GM18511 (cell line): ENCODE results near the gene PSMD3.
"Not testable (repeated sequence)": the region's sequence is repeated elsewhere in the genome, so short reads cannot be mapped to it uniquely, and the experiment has no call there.

Experiments used
- ATAC-seq: cut with Tn5 transposase; IDR thresholded peaks from one replicate; pipeline ENCODE4 v1.9.1; 2021; ENCODE audit warnings: mild to moderate bottlenecking, moderate library complexity; ENCODE audit not compliant: unreplicated experiment

Gene PSMD3

GRCh38 chr17:39980351-39981206, at the start of gene PSMD3:
Gene PSMD3 (plus strand): TSS chr17:39980807. CDS start chr17:39980971, 164 bp downstream.
- peak; percentile 93 for ATAC-seq

DNA sequence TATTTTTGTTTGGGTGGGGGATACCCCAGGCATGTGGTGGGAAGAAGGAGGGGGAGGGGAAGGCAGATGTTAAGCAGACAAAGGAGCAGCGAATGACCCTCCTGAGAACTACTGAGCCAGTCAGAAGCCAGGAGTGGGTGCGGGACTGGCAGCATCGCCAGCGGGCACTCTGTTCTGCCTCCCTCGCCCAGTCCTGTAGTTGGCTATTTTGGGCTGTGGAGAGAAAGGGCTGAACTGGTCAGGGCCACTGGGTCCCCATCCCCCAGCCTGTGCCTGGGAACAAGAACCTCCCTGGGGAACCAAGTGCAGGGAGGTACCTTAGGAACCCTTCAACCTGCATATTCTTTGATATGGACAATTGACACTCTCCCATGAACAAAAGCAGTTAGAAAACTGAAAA, 46.7 kb upstream of the PSMD3 start:
- no peak for ATAC-seq

GRCh38 chr17:39934324-39934723, 46.3 kb upstream of the PSMD3 start:
- ATAC-seq, result no peak

- ATAC-seq, result no peak
These were observed 44.7 kb upstream of the PSMD3 start for GRCh38 chr17:39935909-39936308.

- no peak for ATAC-seq
These were observed 43.2 kb upstream of the PSMD3 start for GRCh38 chr17:39937447-39937846.

- no peak for ATAC-seq
These were observed 42.3 kb upstream of the PSMD3 start for GRCh38 chr17:39938140-39938869.

DNA sequence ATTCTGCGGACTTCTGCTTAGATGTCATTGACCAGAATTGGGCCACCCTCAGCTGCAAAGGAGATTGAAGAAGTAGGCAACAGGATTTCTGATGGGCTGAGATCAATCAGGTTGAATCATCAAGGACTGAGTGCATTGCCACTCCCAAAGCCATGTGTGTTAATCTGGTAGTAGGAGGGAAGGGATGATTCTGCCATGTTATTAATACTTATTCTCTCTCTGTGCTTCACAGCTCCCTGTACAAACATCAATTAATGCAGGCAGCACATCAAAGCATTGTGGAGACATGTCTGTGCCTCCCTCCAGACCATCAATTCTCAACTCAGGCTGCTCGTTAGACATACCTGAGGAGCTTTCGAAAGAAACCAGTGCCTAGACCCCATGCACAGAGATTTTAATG, 41.5 kb upstream of the PSMD3 start:
- no peak for ATAC-seq

DNA sequence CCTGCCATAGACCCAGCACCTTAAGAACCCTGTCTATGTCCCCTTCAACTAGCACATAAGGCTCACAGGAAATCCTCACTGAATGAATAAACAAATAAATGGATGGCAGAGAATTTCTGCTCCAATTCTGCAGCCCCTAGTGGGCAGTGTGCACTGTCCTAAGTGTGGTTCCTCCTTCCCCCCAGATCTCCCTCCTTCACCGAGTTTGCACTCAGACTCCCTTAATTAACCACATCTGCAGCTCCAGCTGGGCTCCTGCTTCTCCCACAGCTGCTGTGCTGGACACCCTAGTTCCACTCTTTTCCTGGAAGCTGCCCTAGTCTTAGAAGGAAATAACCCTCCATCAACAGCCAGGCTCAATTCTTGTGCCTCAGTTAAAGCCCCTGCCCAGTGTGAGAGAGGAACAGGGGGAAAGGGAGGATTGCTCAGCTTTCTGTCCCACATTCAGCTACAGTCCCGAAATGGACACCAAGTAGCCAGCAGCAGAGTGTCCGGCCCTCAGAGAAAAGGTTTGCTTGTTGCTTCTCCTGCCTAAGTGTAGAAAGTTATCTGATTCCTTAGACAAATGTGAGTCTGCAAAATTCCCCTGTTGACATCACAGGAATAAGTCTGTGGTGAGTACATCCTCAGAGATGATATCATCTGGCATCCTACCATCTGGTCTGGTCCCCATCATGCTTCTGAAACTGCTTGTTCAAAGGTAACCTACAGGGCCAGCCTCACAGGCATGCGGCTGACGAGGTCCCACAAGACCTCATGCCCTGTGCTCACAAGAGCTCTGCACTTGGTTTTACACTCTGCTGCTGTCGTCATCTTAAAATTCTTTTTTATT, 40.8 kb upstream of the PSMD3 start:
- ATAC-seq, result peak; percentile 75

DNA sequence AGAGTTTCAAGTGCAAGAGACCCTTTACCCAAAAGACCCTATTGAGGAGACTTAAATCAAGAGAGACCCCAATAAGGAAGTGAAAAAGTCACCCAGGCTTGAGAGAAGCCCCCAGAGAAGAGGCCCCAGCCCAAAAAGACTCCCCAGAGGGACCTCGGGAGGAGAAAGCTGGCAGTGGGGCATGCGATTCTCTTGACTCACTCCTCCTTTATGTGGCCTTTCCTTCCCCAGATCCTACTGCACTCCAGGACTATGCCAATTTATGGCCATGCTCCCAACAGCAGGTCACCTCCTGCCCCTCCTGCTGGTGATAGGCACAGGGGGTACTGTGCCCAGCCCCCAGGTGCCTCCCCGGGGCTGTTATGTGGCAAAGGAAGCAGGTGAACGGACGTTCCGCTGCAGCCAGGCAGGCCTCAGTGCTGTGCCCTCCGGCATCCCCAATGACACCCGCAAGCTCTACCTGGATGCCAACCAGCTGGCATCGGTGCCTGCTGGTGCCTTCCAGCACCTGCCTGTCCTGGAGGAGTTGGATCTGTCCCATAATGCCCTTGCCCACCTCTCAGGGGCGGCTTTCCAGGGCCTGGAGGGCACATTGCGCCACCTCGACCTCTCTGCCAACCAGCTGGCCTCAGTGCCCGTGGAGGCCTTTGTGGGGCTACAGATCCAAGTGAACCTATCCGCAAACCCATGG, 36.8 kb upstream of the PSMD3 start:
- no peak for ATAC-seq

GRCh38 chr17:39944393-39944711, 36.3 kb upstream of the PSMD3 start:
- ATAC-seq, result no peak

DNA sequence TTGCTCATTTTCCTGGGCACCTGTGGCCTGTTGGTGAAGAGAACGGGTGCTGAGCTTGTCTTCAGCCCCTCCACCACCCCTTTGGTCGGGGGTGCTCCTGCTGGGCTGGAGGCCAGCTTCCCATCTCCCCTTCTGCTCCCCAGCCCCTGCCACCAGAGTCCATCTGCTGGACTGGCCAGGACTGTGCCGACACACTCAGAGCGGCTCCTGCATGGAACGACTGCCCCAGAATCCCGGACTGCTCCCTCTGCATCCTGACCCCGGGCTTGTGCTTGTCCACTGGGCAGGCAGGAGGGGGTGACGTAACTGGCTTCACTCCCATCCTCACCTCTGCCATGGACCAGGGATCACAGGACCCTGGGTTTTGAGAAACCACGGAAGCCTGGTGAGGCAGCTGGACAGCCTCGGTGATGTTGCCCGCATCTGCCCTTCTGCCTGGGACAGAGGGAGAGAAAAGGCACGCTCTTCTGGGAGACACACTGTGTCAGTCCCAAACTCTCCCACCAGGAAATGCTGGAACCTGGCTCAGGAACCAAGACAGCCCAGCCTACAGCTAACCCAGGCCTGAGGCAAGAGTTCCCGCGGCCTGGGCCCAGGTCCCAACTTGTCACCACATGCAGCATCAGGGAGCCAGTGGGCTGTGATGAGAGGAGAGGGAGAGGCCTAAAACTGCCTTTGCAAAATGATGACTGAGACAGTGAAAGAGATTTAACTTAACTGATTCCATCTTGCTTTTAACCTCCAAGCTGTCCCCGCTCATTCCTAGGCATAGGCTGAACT, 33.9 kb upstream of the PSMD3 start:
- no peak for ATAC-seq

- ATAC-seq, result not testable (repeated sequence)
These were observed 32.1 kb upstream of the PSMD3 start for GRCh38 chr17:39948489-39948828.

GRCh38 chr17:39949028-39949427, 31.6 kb upstream of the PSMD3 start:
- ATAC-seq, result no peak

DNA sequence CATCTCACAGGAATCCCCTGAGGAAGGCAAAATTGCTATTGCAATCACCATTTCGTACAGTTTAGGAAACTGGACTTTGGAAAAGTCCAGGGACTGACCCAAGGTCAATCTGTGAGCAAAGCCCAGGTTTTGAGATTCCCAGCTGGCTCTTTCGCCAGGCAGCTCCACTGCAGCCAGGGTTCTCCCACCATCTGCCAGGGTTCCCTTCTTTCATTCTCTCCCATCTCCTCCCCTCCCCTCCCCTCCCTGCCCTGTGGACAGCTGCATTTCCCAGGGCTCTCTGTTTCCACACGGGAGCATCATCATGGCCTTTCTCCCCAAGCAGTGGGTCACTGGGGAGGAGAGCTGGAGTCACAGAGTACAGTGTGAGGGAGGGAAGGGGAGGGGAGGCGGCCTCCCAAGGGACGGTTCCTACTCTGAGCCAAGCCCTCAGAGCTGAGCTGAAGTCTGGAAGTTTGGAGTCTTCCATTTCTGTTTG, 29.7 kb upstream of the PSMD3 start:
- ATAC-seq, result no peak

DNA sequence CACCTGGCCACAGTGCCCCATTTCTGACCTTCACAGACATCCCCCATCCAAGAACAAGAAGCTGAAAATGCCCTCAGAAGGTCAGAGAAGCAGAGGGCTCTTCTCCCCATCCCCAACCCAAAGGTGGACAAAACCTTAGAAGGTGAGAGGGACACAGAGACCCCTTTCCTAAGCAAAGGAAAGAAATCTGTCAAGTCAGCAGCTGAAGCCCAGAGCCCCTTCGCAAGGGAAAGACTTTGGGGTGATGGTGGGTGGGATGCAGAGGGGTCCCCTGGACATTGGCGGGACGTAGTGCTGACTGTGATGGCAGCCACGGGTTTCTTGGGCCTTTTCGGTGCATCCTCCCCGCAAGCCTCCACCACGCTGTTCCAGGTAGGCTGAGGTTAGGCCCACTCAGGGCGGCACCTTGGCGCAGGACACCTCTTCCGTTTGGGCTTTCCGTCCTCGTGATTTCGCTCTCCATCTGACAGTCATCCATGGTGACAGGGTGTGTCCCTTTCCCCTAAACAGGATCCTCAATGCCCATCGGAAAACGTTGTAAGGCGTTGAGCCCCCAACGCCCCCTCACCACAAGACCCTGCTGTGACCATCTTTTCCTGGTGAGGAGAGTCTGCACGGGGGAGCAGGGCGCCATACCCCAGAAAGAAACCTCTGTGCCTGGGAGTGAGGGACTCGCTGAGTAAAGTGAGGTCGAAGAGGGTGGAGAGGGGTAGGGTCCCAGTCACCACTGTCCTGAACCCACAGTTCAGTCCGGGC, 28.5 kb upstream of the PSMD3 start:
- no peak for ATAC-seq

- peak; percentile 86 for ATAC-seq
These were observed 27.7 kb upstream of the PSMD3 start for GRCh38 chr17:39952680-39953470.

DNA sequence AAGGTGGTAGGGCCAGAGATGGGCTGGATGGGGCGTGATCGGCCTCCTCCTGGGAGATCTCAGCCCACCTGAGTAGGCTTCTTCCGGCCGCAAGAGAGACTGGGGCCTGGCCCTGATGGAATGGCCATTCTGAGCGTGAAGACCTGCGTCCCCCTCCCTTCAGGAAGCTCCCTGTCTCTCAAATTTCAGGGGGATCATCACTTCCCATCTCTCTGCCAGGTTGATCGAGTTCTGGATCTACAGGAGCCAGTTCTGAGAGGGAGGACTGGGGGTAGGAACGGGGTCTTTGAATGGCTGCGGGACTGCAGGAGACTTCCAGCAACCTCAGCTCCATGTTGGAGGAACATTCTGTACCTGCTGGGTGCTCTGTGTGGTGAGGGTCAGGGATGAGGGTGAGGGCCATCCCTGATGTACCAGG, 27.1 kb upstream of the PSMD3 start:
- no peak for ATAC-seq

DNA sequence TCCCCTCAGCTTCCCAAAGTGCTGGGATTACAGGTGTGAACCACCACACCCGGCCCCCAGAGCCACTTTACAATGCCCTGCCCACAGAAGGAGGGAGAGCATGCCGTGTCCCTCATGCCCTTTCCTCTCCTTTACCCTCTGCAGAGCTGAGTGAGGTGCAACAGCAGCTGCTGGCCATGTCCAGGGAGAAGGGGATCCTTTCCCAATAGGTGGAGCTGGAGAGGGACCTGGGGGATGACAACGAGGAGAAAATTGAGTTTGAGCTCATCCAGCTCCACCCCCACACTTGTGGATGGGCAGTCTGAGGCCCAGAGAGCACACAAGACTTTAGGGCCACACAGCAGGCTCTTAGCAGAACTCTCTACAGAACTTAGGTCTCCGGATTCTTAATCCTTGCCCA, 25.7 kb upstream of the PSMD3 start:
- no peak for ATAC-seq
